SK-N-SH (cell line): ENCODE measurements around the gene METTL26. TPM values are rescaled to one million over a fixed set of nuclear protein-coding genes. Genes with fewer than 3 reads are reported as not detected.

Source experiments
- CTCF ChIA-PET: fragments of 300-600, 350-600 bp; formaldehyde crosslinking; extraction: SDS; loops from one replicate; lab custom pipeline; 2021; lab: Yijun Ruan, JAX
- POLR2A ChIA-PET: fragments of 350-600 bp; sonication (Branson Sonifier 250); formaldehyde crosslinking; extraction: SDS; loops from one replicate; lab custom pipeline; 2020; ENCODE audit warnings: antibody characterized with exemption, inconsistent platforms; lab: Yijun Ruan, JAX
- DNase-seq: peaks from one replicate; pipeline ENCODE4 v3.0.0; 2012
- H2AFZ ChIP-seq: fragments of 200-600 bp; sonication (generic); 2 replicates; pipeline ENCODE4 v1.8.1; 2016; ENCODE audit warnings: antibody characterized with exemption, mild to moderate bottlenecking, low read depth
- H3F3A ChIP-seq: fragments of 200-600 bp; sonication (generic); replicated peaks from 2 replicates; pipeline ENCODE3; 2016; ENCODE audit warnings: antibody characterized with exemption, mild to moderate bottlenecking; ENCODE audit not compliant: insufficient read depth
- H3K27ac ChIP-seq, 2 experiments: fragments of 200-500 bp in 1 of 2; fragments of 200-600 bp in 1 of 2; sonication (Bioruptor generic) in 1 of 2; sonication (generic), shearing (Covaris generic) in 1 of 2; 2 replicates each; pipeline versions ENCODE4 v1.5.1 to v1.6.1; 2014 to 2016; ENCODE audit warnings: low read depth in 2 of 2, inconsistent platforms in 1 of 2, low read length in 1 of 2, mild to moderate bottlenecking in 1 of 2, mixed read lengths in 1 of 2
- H3K27me3 ChIP-seq: fragments of 200-600 bp; sonication (generic), shearing (Covaris generic); 2 replicates; pipeline ENCODE4 v1.6.1; 2016; ENCODE audit warnings: mixed run types; ENCODE audit not compliant: insufficient read depth
- H3K36me3 ChIP-seq, 2 experiments: fragments of 200-500 bp in 1 of 2; fragments of 200-600 bp in 1 of 2; sonication (Bioruptor generic) in 1 of 2; sonication (generic) in 1 of 2; replicated peaks in 1 of 2; 2 replicates each; pipeline versions ENCODE3 to v1.5.1; 2014 to 2016; ENCODE audit warnings: low read length in 1 of 2, mild to moderate bottlenecking in 1 of 2; ENCODE audit not compliant: insufficient read depth in 2 of 2, control insufficient read depth in 1 of 2
- H3K4me1 ChIP-seq, 2 experiments: fragments of 200-500 bp in 1 of 2; fragments of 200-600 bp in 1 of 2; sonication (Bioruptor generic) in 1 of 2; sonication (generic), shearing (Covaris generic) in 1 of 2; 2 replicates each; pipeline versions ENCODE4 v1.5.1 to v1.6.1; 2014 to 2016; ENCODE audit warnings: low read depth in 1 of 2, low read length in 1 of 2, mixed run types in 1 of 2; ENCODE audit not compliant: insufficient read depth in 2 of 2, control insufficient read depth in 1 of 2
- H3K4me2 ChIP-seq: fragments of 200-600 bp; sonication (generic), shearing (Covaris generic); 2 replicates; pipeline ENCODE4 v1.6.1; 2017; ENCODE audit warnings: mixed run types
- H3K4me3 ChIP-seq, 2 experiments: fragments of 200-500 bp in 1 of 2; fragments of 200-600 bp in 1 of 2; sonication (Bioruptor generic) in 1 of 2; sonication (generic), shearing (Covaris generic) in 1 of 2; 2 replicates each; pipeline versions ENCODE4 v1.5.1 to v1.8.1; 2014 to 2016; ENCODE audit warnings: low read depth in 2 of 2, inconsistent platforms in 1 of 2, low read length in 1 of 2, mild to moderate bottlenecking in 1 of 2, mixed read lengths in 1 of 2, moderate library complexity in 1 of 2
- H3K79me2 ChIP-seq: fragments of 200-600 bp; sonication (generic); 2 replicates; pipeline ENCODE4 v1.8.1; 2017; ENCODE audit warnings: mild to moderate bottlenecking; ENCODE audit not compliant: insufficient read depth
- H3K9ac ChIP-seq: fragments of 200-600 bp; sonication (generic); 2 replicates; pipeline ENCODE4 v1.6.1; 2017; ENCODE audit warnings: mixed run types
- H3K9me2 ChIP-seq: fragments of 200-600 bp; sonication (generic); 2 replicates; pipeline ENCODE4 v1.6.1; 2017; ENCODE audit warnings: mixed run types
- H3K9me3 ChIP-seq: fragments of 200-600 bp; sonication (generic); 2 replicates; pipeline ENCODE4 v1.6.1; 2017; ENCODE audit warnings: mixed run types, mild to moderate bottlenecking, moderate library complexity
- H4K20me1 ChIP-seq: fragments of 200-600 bp; sonication (generic); 2 replicates; pipeline ENCODE4 v1.6.1; 2017; ENCODE audit warnings: mild to moderate bottlenecking, mixed run types; ENCODE audit not compliant: insufficient read depth
- CHD2 ChIP-seq: fragments of 150-350 bp; IDR thresholded peaks from 2 replicates; pipeline ENCODE4 v1.6.1; 2018; ENCODE audit warnings: low read length; ENCODE audit not compliant: partially characterized antibody
- ELF1 ChIP-seq: IDR thresholded peaks from 2 replicates; pipeline ENCODE4 v1.4.0; 2012
- GABPA ChIP-seq: IDR thresholded peaks from 2 replicates; pipeline ENCODE4 v1.4.0; 2012; ENCODE audit warnings: low read depth, mild to moderate bottlenecking
- GATA2 ChIP-seq: sonication (generic); formaldehyde crosslinking; IDR thresholded peaks from 2 replicates; pipeline ENCODE4 v1.5.0; 2020; ENCODE audit warnings: mild to moderate bottlenecking, missing genetic modification reagents
- MXI1 ChIP-seq: IDR thresholded peaks from 2 replicates; pipeline ENCODE4 v1.6.1; 2012; ENCODE audit warnings: mild to moderate bottlenecking, low read depth, low read length, improper control_type of control experiment
- POLR2AphosphoS5 ChIP-seq: IDR thresholded peaks from 2 replicates; pipeline ENCODE4 v1.6.1; 2012; ENCODE audit warnings: low read depth, low read length
- RAD21 ChIP-seq: IDR thresholded peaks from 2 replicates; pipeline ENCODE4 v1.6.1; 2012; ENCODE audit warnings: mild to moderate bottlenecking, low read length
- RCOR1 ChIP-seq: fragments of 150-350 bp; IDR thresholded peaks from 2 replicates; pipeline ENCODE4 v1.6.1; 2017; ENCODE audit warnings: antibody characterized with exemption, low read length
- RXRA ChIP-seq: IDR thresholded peaks from 2 replicates; pipeline ENCODE4 v1.4.0; 2012; ENCODE audit warnings: low read depth, mild to moderate bottlenecking, borderline replicate concordance
- TAF1 ChIP-seq: IDR thresholded peaks from 2 replicates; pipeline ENCODE4 v1.6.1; 2012; ENCODE audit warnings: low read depth, mild to moderate bottlenecking, low read length, moderate library complexity, borderline replicate concordance
- YY1 ChIP-seq: IDR thresholded peaks from 2 replicates; pipeline ENCODE4 v1.4.0; 2012; ENCODE audit warnings: low read depth, mild to moderate bottlenecking
- WGBS: methylation state at CpG from one replicate; pipeline ENCODE4 v1.1.6; 2017; ENCODE audit warnings: low lambda C conversion rate; 5-methylcytosine and 5-hydroxymethylcytosine counted together
- polyA plus RNA-seq, 3 experiments: library from polyadenylated mRNA; depleted of rRNA; stranded (reverse); fragments of >200 nt; gene quantifications; 2 replicates each; pipeline ENCODE4 v1.2.3, GENCODE V29; 2012
- TF ChIP-seq, protein P1 (sequence below): fragments of 150-350 bp; IDR thresholded peaks from 2 replicates; pipeline ENCODE4 v1.6.1; 2016; ENCODE audit warnings: mild to moderate bottlenecking, low read depth, low read length
- TF ChIP-seq, protein P2 (sequence below): IDR thresholded peaks from 2 replicates; pipeline ENCODE4 v1.4.0; 2012; ENCODE audit warnings: low read depth
- TF ChIP-seq, protein P3 (sequence below): IDR thresholded peaks from 2 replicates; pipeline ENCODE4 v1.4.0; 2012; ENCODE audit warnings: low read depth, borderline replicate concordance
- TF ChIP-seq, protein P4 (sequence below): fragments of 200-600 bp; sonication (generic); IDR thresholded peaks from 2 replicates; pipeline ENCODE4 v1.6.1; 2017; ENCODE audit warnings: antibody characterized with exemption, mild to moderate bottlenecking, moderate library complexity

Gene METTL26
- polyA plus RNA-seq, 1 of the 3 experiments (the other 2 are of a cell fraction), result 167 TPM

DNA sequence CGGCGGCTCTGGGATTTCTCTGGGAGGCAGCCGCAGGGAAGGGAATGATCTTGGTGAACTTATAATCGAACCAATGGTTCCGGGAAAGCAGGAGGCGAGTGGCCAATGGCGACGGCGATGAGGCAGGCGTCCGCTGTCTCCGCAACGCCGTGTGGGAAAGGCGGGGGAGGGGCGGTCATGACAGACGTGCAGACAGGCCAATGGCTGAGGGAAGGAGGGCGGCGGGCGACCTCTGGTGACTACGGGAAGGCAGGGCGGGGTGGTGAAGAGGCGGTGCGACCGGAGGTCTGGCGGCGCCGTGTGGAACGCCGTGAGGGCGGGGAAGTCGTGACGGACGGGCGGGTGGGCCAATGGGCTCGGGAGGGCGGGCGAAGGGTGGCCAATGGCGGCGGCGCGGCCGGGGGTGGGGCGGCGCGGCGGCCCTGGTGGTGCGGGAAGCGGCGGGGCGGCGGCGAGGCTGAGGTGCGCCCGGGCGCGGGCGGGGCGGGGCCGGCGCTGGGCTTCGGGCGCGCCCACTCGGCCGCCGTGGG is 46.4 kb downstream of the METTL26 start, which contains the start of gene RAB40C (continued):
- TF ChIP-seq, protein P1, sequence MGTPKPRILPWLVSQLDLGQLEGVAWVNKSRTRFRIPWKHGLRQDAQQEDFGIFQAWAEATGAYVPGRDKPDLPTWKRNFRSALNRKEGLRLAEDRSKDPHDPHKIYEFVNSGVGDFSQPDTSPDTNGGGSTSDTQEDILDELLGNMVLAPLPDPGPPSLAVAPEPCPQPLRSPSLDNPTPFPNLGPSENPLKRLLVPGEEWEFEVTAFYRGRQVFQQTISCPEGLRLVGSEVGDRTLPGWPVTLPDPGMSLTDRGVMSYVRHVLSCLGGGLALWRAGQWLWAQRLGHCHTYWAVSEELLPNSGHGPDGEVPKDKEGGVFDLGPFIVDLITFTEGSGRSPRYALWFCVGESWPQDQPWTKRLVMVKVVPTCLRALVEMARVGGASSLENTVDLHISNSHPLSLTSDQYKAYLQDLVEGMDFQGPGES, result peak; percentile 78

DNA sequence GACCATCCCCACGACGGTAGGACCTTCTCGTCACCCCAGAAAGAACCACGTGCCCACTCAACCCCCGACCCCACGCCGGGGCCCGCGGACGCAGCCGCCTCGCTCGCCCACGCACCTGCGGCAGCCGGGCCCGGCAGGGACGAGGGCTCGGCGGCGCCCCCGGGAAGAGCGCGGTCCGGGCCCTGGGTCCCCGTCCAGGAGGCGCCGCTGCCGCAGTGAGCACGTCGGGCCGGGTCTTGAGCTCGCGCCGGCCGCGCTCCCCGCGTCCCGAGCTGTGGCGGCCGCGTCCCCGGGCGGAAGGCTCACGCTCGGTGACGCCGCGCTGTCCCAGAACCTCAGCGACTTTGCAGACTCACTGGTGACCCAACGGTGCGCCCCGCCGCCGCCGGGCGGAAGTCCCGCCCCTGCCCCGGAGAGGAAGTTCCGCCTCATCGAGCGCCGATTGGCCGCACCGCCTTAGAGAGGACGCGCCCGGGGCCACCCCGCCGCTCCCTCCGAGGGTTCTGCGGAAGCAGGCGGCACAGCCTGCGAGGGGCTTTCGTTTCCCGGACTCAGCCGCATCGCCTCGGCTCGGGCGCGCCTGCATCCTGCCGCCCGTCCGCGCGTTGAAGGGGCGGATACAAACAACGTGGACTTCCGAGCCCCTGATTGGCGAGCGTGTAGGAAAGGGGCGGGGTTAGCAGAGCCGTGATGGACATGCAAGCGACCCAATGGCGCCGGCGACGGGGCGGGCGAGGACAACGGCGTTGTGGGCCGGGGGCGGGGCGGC is 47.0 kb downstream of the METTL26 start:
- Histone ChIP-seq H3K4me1 (peaks cover 21 to 38% of the 10 kb centered on the region in 2 experiments; a peak in 2 of 4 replicates), H2AFZ (peak overlapping the region; percentile 78; the same call in 1 of the 2 replicates), H3K9me3 (no peaks in the 10 kb centered on the region)
- CTCF ChIA-PET, result interaction anchor here (1.0 to 1.3 kb wide), 4 partner anchors 10 to 92 kb away, joined by 3 to 4 read pairs (median 3); no protein-coding TSS in a partner anchor
- DNase-seq, result peak; percentile 93
- TF ChIP-seq GATA2 (CRISPR knock-in tag) (no peak), POLR2AphosphoS5 (peak; percentile 74; the same call in 1 of the 2 replicates), MXI1 (peak; percentile 29), TAF1 (peak; percentile 76), GABPA (peak; percentile 96), RXRA (no peak), ELF1 (peak; percentile 56)
- TF ChIP-seq, protein P2, sequence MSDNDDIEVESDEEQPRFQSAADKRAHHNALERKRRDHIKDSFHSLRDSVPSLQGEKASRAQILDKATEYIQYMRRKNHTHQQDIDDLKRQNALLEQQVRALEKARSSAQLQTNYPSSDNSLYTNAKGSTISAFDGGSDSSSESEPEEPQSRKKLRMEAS, result peak; percentile 58; the same call in 1 of the 2 replicates
- TF ChIP-seq, all 33 proteins: peak for 6
- 6% methylated on average over 6 of the region's 107 CpGs for WGBS
- H3K27ac ChIP-seq, result peak overlapping the region; percentile 90 to 97
- H3K4me3 ChIP-seq, result peak overlapping the region; percentile 89 to 90
- peaks cover 36% of the 10 kb centered on the region for H4K20me1 ChIP-seq
- H3K36me3 ChIP-seq, result peaks cover 0 to 3% of the 10 kb centered on the region in 2 experiments
- H3K79me2 ChIP-seq, result peaks cover 61% of the 10 kb centered on the region
- no peaks in the 10 kb centered on the region for H3K9me2 ChIP-seq
- H3F3A ChIP-seq, result peaks cover 20% of the 10 kb centered on the region
- POLR2A ChIA-PET, result interaction anchor here (0.8 to 1.2 kb wide), 5 partner anchors 9 to 101 kb away, joined by 3 to 4 read pairs (median 3); partner anchors contain the start of gene WDR24
- H3K27me3 ChIP-seq, result no peaks in the 10 kb centered on the region
- peak overlapping the region; percentile 90 for H3K9ac ChIP-seq
- peak overlapping the region; percentile 96 for H3K4me2 ChIP-seq

DNA sequence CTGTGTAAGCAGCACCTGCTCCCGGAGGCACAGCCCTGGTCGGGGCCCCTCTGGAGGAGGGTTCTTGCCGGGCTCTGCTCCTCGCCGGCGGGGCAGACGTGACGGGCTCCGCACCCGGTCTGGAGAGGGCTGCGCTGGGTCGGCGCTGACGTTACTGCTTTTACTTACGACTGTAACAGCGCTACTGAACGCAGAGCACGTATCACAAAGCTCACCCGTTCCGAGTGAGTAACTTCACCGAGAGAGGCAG is 47.5 kb downstream of the METTL26 start:
- DNase-seq, result peak; percentile 58
- Histone ChIP-seq H3K27me3 (no peaks in the 10 kb centered on the region), H2AFZ (no peak overlapping the region), H3K9me3 (no peaks in the 10 kb centered on the region), H3K36me3 (peaks cover 0 to 3% of the 10 kb centered on the region in 2 experiments), H4K20me1 (peaks cover 31% of the 10 kb centered on the region), H3K4me1 (peaks cover 21 to 38% of the 10 kb centered on the region in 2 experiments; a peak in 2 of 4 replicates), H3K9ac (peak overlapping the region; percentile 90), H3K79me2 (peaks cover 56% of the 10 kb centered on the region), H3K27ac (peak overlapping the region; percentile 90 to 97), H3K9me2 (no peaks in the 10 kb centered on the region), H3F3A (peaks cover 20% of the 10 kb centered on the region), H3K4me2 (peak overlapping the region; percentile 96), H3K4me3 (peak overlapping the region; percentile 89 to 90)
- ChIA-PET POLR2A (interaction anchor here (0.8 to 1.2 kb wide), 5 partner anchors 8 to 102 kb away, joined by 3 to 4 read pairs (median 3); partner anchors contain the start of gene WDR24), CTCF (interaction anchor here (1.0 to 1.3 kb wide), 4 partner anchors 9 to 92 kb away, joined by 3 to 4 read pairs (median 3); no protein-coding TSS in a partner anchor)
- 1% methylated on average over 15 of the region's 21 CpGs for WGBS
- TF ChIP-seq YY1, result no peak
- no peak for TF ChIP-seq RCOR1
- TF ChIP-seq, protein P3, sequence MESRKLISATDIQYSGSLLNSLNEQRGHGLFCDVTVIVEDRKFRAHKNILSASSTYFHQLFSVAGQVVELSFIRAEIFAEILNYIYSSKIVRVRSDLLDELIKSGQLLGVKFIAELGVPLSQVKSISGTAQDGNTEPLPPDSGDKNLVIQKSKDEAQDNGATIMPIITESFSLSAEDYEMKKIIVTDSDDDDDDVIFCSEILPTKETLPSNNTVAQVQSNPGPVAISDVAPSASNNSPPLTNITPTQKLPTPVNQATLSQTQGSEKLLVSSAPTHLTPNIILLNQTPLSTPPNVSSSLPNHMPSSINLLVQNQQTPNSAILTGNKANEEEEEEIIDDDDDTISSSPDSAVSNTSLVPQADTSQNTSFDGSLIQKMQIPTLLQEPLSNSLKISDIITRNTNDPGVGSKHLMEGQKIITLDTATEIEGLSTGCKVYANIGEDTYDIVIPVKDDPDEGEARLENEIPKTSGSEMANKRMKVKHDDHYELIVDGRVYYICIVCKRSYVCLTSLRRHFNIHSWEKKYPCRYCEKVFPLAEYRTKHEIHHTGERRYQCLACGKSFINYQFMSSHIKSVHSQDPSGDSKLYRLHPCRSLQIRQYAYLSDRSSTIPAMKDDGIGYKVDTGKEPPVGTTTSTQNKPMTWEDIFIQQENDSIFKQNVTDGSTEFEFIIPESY, result no peak
- TF ChIP-seq, protein P4, sequence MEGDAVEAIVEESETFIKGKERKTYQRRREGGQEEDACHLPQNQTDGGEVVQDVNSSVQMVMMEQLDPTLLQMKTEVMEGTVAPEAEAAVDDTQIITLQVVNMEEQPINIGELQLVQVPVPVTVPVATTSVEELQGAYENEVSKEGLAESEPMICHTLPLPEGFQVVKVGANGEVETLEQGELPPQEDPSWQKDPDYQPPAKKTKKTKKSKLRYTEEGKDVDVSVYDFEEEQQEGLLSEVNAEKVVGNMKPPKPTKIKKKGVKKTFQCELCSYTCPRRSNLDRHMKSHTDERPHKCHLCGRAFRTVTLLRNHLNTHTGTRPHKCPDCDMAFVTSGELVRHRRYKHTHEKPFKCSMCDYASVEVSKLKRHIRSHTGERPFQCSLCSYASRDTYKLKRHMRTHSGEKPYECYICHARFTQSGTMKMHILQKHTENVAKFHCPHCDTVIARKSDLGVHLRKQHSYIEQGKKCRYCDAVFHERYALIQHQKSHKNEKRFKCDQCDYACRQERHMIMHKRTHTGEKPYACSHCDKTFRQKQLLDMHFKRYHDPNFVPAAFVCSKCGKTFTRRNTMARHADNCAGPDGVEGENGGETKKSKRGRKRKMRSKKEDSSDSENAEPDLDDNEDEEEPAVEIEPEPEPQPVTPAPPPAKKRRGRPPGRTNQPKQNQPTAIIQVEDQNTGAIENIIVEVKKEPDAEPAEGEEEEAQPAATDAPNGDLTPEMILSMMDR, result no peak
- no peak for TF ChIP-seq ELF1
- no peak for TF ChIP-seq RXRA
- TF ChIP-seq, protein P2, result no peak
- no peak for TF ChIP-seq GABPA
- TF ChIP-seq, protein P1, result no peak
- TF ChIP-seq GATA2 (CRISPR knock-in tag), result no peak
- TF ChIP-seq CHD2, result no peak
- TF ChIP-seq RAD21, result no peak
